Activated CD8-positive, alpha-beta memory T cell treated with anti-CD3 and anti-CD28 coated beads, Interleukin-2, amount 50 U/mL, for 24 hours (primary cell): ENCODE results near the gene SHROOM3.

Source experiments
- DNase-seq: peaks from one replicate; pipeline ENCODE4 v3.0.0-alpha.2; 2020; ENCODE audit errors: extremely low read depth

The SHROOM3 gene

DNA sequence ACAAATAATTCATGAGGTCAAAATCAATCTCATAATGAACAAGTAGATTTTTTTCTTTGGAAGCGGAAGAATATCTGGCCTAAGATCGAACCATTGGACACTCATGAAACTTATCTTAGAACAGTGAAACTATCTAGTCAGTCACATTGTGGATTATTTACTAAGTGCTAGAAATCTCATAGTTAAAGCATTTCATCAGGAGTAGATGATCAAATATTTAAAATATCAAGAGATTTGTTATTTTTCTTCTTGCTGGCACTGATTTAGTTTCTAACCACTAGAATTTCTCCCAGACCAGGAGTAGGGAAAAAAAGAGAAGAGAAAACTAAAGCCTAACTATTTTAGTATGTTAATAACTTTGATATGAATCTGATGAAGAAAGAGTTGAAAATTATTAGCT, 105.5 kb downstream of the SHROOM3 start:
- DNase-seq = no peak

- no peak for DNase-seq
These were observed 108.3 kb downstream of the SHROOM3 start for GRCh38 chr4:76543378-76543777.

- DNase-seq = no peak
These were observed 109.7 kb downstream of the SHROOM3 start for GRCh38 chr4:76544725-76545124.

GRCh38 chr4:76545226-76545884, 110.3 kb downstream of the SHROOM3 start:
- DNase-seq = no peak

DNA sequence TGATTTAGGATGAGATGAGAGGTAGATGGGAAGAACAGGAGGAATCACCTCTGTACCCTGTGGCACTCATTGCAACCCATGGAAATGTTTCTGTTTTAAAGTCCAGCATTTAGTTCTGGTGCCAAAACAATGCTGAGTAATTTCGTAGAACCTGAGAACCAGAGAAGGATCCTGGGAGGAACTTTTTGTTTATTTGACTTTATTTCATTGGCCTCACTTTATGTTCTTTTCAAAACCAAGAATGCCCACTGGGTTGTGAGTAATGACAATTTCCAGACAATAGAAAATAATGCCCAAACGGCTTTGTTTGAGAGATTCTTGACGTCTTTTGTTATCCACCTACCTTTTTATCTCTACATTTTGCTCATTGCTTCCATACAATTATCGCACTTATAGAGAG, 111.3 kb downstream of the SHROOM3 start:
- DNase-seq = no peak

GRCh38 chr4:76546759-76547742, 112.0 kb downstream of the SHROOM3 start:
- DNase-seq = no peak

DNA sequence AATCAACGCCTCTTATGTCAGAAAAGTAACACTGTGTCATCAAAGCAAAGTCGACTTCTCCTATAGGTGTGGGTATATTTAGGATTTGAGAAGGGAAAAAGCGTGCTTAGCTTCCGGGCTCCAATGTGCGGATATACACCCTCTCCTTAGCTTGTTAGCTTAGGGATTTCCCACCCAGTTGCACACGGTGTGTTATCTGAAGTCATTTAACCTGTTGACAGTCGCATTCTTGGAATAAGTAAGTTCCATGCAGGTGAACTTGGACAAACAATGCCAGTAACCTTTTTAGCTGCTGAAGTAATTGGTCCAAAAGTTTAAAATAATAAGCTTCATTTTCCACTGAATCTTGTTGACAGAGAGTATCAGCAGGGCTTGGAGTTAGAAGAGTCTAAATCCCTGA, 113.7 kb downstream of the SHROOM3 start:
- no peak for DNase-seq

DNA sequence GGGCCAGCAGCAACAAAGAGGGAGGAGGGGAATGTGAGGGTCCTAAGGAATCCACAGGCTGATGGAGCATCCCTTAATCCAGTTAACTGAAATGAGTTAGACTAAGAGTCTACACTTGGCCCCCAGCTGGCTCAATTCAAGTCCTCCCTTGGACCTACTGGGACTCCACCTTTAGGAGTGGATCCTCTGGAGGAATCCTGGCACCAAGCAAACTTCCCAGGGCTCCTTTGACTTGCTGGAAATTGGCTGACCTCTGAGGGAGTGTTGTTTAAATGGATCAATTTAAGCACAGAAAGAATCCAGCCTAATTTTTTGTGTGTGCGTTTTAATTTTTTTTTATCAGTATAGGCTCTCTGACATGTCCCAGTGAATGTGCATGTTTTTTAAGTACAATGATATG, 114.7 kb downstream of the SHROOM3 start:
- no peak for DNase-seq

DNA sequence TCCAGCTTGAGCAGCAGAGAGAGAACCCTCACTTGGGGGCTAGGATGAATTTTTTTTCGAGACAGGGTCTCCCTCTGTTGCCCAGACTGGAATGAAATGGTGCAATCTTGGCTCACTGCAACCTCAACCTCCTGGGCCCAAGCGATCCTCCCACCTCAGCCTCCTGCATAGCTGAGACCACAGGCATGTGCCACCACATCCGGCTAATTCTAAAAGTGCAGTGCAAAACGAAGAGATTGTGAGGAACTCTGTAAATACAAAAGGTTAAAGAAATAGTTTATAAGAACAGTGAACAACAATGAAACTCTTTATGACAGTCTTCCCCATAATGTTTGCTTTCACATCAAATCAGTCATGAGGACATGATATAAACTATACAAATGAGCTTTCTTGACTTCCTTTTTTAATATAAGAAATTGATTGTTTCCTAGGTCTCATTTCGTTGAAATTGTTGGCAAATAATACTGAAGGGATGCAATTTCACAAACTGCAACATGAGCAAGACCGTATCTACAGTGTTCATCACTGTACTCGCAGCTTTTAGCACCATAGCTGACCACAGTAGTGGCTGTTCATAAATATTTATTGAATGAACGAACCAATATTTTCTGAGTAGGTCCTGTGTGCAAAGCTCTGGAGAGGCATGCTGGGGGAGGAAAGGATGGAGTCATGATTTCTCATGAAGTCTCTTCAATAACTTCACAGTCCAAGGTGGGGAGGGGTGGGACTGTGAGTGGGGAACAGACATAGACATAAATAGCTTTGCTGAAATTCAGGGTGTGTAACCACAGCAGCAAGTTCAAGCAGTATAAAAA, 116.1 kb downstream of the SHROOM3 start:
- DNase-seq = no peak

DNA sequence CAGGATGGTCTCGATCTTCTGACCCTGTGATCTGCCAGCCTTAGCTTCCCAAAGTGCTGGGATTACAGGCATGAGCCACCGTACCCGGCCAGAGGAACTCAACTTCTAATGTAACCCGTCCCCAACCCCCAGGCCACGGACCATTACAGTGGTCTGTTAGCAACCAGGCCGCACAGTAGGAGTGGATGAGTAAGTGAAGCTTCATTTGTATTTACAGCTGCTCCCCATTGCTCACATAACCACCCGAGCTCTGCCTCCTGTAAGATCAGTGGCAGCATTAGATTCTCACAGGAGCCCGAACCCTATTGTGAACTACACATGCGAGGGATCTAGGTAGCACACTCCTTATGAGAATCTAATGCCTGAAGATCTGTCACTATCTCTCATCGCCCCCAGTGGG, 119.6 kb downstream of the SHROOM3 start:
- no peak for DNase-seq

DNA sequence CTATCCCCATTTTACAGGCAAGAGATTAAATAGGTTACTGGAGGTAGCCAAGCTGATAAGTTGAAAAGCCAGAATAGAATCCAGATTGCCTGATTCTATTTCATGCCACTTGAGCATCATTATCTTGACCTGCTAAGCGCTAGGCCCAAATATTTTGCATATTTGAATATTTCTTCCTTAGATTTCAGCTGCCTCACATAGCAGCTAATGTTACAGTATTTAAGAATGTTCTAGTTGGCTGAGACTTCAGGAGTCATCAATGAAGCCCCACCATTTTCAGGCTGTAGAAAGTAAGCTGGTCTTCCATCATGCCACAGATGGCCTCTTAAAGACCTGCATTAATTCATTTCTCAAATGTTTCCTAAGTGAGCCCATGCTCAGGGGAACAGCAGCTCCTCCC, 121.4 kb downstream of the SHROOM3 start:
- no peak for DNase-seq

GRCh38 chr4:76558396-76559235, 123.6 kb downstream of the SHROOM3 start:
- no peak for DNase-seq

DNA sequence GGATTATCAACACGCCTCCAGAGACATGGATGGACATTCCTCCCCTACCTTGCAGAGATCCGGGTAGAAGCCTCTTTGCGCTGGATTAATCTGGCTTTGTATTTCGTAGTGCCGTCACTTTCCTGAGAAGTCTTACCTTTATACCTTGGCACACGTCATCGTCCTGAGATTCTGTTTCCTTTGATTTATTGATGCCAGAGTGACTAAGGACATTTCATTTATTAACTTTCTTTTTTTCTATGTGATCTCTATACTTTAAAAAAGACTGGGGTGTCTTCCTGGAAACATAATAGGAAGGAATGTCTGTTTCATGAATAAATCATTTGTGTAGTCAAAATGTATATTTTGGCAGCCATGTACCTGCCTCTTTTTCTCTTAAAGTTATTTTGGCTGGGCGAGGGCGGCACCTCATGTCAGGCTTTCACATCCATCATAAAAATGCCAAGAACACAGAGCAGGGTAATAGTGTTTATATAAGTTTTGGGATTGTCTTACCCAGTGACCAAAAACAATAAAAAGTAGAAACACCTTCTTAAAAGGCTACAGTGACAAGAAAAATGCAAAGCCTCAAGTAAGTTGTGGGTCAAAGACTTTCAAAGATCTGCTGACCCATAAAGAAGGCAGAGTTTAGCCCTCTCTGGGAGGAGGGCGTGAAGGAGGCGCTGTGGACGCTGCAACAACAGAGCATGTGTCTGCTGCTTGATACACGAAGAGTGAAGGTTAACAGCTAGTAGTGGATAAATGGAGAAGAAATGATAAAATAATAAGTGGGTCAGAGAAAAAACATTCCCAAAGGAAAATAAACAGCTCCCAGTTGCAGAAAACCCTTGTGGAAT, 124.4 kb downstream of the SHROOM3 start:
- DNase-seq = no peak

- DNase-seq = no peak
These were observed 127.1 kb downstream of the SHROOM3 start for GRCh38 chr4:76562161-76562560.

- no peak for DNase-seq
These were observed 127.9 kb downstream of the SHROOM3 start for GRCh38 chr4:76562836-76563453.

GRCh38 chr4:76563454-76564122, 128.6 kb downstream of the SHROOM3 start:
- no peak for DNase-seq

DNA sequence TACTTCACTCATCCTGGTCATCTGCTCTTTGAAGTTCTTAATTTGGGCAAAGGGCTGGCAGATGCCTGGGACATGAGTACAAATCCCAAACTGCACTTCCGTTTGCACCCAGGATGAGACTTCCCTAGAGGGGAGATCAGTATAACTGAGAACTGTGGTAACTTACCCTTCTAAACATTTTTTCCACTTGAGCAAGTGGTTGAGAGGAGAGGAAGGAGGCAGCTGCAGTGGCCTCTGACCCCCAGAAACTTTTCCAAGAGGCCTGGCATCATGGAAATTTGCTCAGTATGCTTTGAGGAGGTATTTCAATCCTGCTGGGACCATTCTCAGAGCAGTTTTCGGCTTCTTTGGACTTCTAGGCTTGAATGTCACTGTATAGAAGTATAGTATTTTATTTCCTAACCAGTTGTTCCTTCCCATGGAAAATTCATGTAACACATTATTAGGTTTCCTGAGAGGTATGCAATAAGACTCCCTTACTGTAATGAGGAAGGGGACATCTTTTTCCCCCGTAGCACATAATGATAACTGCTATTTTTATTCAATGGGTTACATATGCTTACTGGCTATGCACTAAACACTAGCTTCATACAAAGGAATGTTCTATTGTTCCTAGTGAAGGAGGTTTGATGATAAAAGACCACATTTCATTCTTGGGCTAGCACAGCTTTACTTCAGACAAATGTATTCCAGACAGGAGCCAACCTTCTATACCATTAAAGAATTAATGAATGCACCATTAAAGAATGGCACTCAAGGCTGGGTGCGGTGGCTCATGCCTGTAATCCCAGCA, 129.3 kb downstream of the SHROOM3 start:
- DNase-seq = no peak

DNA sequence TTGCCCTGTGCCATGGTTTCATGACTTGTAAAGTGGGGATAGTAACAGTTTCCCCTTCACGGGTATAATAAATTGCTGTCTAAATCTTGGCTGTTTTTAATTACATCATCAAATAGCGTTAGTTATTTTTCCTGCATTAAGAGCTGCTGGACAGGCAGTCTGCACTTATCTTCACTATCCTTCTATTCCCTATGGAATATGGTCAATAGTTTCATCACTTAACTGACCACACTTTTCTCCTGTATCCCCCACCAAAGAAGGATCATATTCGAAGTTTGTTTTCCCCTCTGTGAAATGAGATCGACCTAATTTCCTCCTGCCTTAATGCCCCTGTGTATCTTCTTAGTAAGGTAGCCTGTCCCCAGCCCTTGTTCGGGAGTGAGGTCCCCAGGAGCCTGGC, 133.2 kb downstream of the SHROOM3 start:
- DNase-seq = no peak

- no peak for DNase-seq
These were observed 134.2 kb downstream of the SHROOM3 start for GRCh38 chr4:76569225-76569624.
